GM23338 (cell line): ENCODE data around the gene ISG20. TPM values are rescaled to one million over a fixed set of nuclear protein-coding genes. Genes with fewer than 3 reads are reported as not detected.

Source experiments
- ATAC-seq: fragments of 200-7000 bp; cut with Tn5 transposase; 3 replicates; pipeline ENCODE4 v1.9.1; 2020
- DNase-seq: peaks from one replicate; pipeline ENCODE4 v3.0.0-alpha.2; 2015; ENCODE audit warnings: low spot score
- H2AFZ ChIP-seq: fragments of 200-600 bp; sonication (generic); 2 replicates; pipeline ENCODE4 v1.8.0; 2016; ENCODE audit warnings: antibody characterized with exemption, mild to moderate bottlenecking, moderate library complexity
- H3F3A ChIP-seq: fragments of 200-600 bp; sonication (generic); replicated peaks from 2 replicates; pipeline ENCODE4 v1.8.0; 2017; ENCODE audit warnings: antibody characterized with exemption, mixed run types, low read depth
- H3K27ac ChIP-seq: fragments of 200-600 bp; sonication (generic); 2 replicates; pipeline ENCODE4 v1.6.1; 2016; ENCODE audit warnings: low read depth
- H3K27me3 ChIP-seq: fragments of 200-600 bp; sonication (generic); 2 replicates; pipeline ENCODE4 v1.8.0; 2016; ENCODE audit warnings: mild to moderate bottlenecking, mixed run types, moderate library complexity; ENCODE audit not compliant: insufficient read depth
- H3K36me3 ChIP-seq: fragments of 200-600 bp; sonication (generic); 2 replicates; pipeline ENCODE4 v1.8.0; 2016; ENCODE audit warnings: mild to moderate bottlenecking; ENCODE audit not compliant: insufficient read depth
- H3K4me1 ChIP-seq: fragments of 200-600 bp; sonication (generic); 2 replicates; pipeline ENCODE4 v1.8.0; 2016; ENCODE audit warnings: mild to moderate bottlenecking, moderate library complexity; ENCODE audit not compliant: insufficient read depth
- H3K4me2 ChIP-seq: fragments of 200-600 bp; sonication (generic); 2 replicates; pipeline ENCODE4 v1.7.1; 2017; ENCODE audit warnings: mixed run types
- H3K4me3 ChIP-seq: fragments of 200-600 bp; sonication (generic); 2 replicates; pipeline ENCODE4 v1.6.1; 2016; ENCODE audit warnings: mixed run types
- H3K79me2 ChIP-seq: fragments of 200-600 bp; sonication (generic); replicated peaks from 2 replicates; pipeline ENCODE4 v1.8.0; 2017; ENCODE audit warnings: mild to moderate bottlenecking; ENCODE audit not compliant: insufficient read depth
- H3K9me2 ChIP-seq: fragments of 200-600 bp; sonication (generic); 2 replicates; pipeline ENCODE4 v1.8.0; 2017; ENCODE audit not compliant: insufficient read depth
- H4K20me1 ChIP-seq: fragments of 200-600 bp; sonication (generic); replicated peaks from 2 replicates; pipeline ENCODE4 v1.8.0; 2017; ENCODE audit warnings: mild to moderate bottlenecking; ENCODE audit not compliant: insufficient read depth
- H3K27ac Mint-ChIP-seq: 2 replicates; pipeline ENCODE4 v1.8.0; 2020; ENCODE audit warnings: inconsistent platforms, mild to moderate bottlenecking, moderate library complexity, mixed read lengths
- H3K27me3 Mint-ChIP-seq: 3 replicates; pipeline ENCODE4 v1.8.0; 2022; ENCODE audit warnings: low read depth, mild to moderate bottlenecking, moderate library complexity, mixed read lengths, inconsistent platforms; ENCODE audit not compliant: insufficient read depth, poor library complexity
- H3K36me3 Mint-ChIP-seq: 3 replicates; pipeline ENCODE4 v1.8.0; 2021; ENCODE audit warnings: low read depth, mild to moderate bottlenecking, inconsistent platforms, moderate library complexity, mixed read lengths
- H3K4me1 Mint-ChIP-seq: 3 replicates; pipeline ENCODE4 v1.8.0; 2020; ENCODE audit warnings: mild to moderate bottlenecking, inconsistent platforms, mixed read lengths
- H3K4me3 Mint-ChIP-seq: 3 replicates; pipeline ENCODE4 v1.8.0; 2021; ENCODE audit warnings: moderate library complexity, mild to moderate bottlenecking, inconsistent platforms, mixed read lengths
- H3K9me3 Mint-ChIP-seq: 3 replicates; pipeline ENCODE4 v1.8.0; 2020; ENCODE audit warnings: moderate library complexity, mild to moderate bottlenecking, inconsistent platforms, mixed read lengths
- CREB1 ChIP-seq: fragments of 250-450 bp; sonication (Bioruptor Pico); IDR thresholded peaks from 2 replicates; pipeline ENCODE4 v1.5.0; 2020; ENCODE audit warnings: low read depth, mild to moderate bottlenecking, moderate library complexity
- EZH2 ChIP-seq: fragments of 200-600 bp; sonication (generic); IDR thresholded peaks from one replicate; pipeline ENCODE4 v1.8.0; 2017; ENCODE audit warnings: antibody characterized with exemption, mild to moderate bottlenecking, low read depth; ENCODE audit not compliant: unreplicated experiment
- JUNB ChIP-seq: IDR thresholded peaks from one replicate; pipeline ENCODE4 v1.6.1; 2016; ENCODE audit warnings: antibody characterized with exemption; ENCODE audit not compliant: unreplicated experiment
- NANOG ChIP-seq: IDR thresholded peaks from 2 replicates; pipeline ENCODE4 v1.6.1; 2016; ENCODE audit warnings: antibody characterized with exemption, borderline replicate concordance
- POLR2AphosphoS5 ChIP-seq: IDR thresholded peaks from 2 replicates; pipeline ENCODE4 v1.6.1; 2016; ENCODE audit warnings: antibody characterized with exemption, low read depth
- STAT1 ChIP-seq: IDR thresholded peaks from one replicate; pipeline ENCODE4 v1.6.1; 2016; ENCODE audit warnings: antibody characterized with exemption; ENCODE audit not compliant: unreplicated experiment
- ZNF114 ChIP-seq: fragments of 250-450 bp; sonication (Bioruptor Pico); IDR thresholded peaks from 2 replicates; pipeline ENCODE4 v1.5.0; 2020; ENCODE audit warnings: mild to moderate bottlenecking, moderate library complexity
- long read RNA-seq: library from polyadenylated mRNA; unstranded; transcript quantifications from one replicate; pipeline ENCODE4 v2.0.0, GENCODE V29; 2020; ENCODE audit not compliant: unreplicated experiment
- polyA plus RNA-seq: library from polyadenylated mRNA; unstranded; fragments of >200 nt; fragmentation: Nextera tagmentation; extraction: Ambion mirVana; gene quantifications from 2 replicates; pipeline ENCODE4 v1.2.1, GENCODE V29; 2016
- total RNA-seq: library from RNA; depleted of rRNA; stranded (reverse); fragments of >200 nt; shearing (Covaris generic); gene quantifications from 2 replicates; pipeline ENCODE4 v1.2.3, GENCODE V29; 2014; rRNA removed
- TF ChIP-seq, protein P1 (sequence below), 2 experiments: fragments of 200-600 bp in 1 of 2; sonication (generic) in 1 of 2; conservative IDR thresholded peaks; 2 replicates each; pipeline versions ENCODE4 v1.5.1 to v1.6.1; 2016 to 2017; ENCODE audit warnings: antibody characterized with exemption in 2 of 2, low read depth in 2 of 2, mild to moderate bottlenecking in 2 of 2, moderate library complexity in 1 of 2
- TF ChIP-seq, protein P2 (sequence below): IDR thresholded peaks from 2 replicates; pipeline ENCODE4 v1.6.1; 2016; ENCODE audit warnings: antibody characterized with exemption
- TF ChIP-seq, protein P3 (sequence below): IDR thresholded peaks from one replicate; pipeline ENCODE4 v1.6.1; 2018; ENCODE audit warnings: antibody characterized with exemption; ENCODE audit not compliant: unreplicated experiment

The ISG20 gene
- 1.1 and 3.7 TPM in 2 replicates for total RNA-seq
- 3.2 and 4.9 TPM in 2 replicates for polyA plus RNA-seq
- long read RNA-seq, partial matches to known transcripts = 0 of 3 reads
- long read RNA-seq, other reads (novel, unspliced or antisense) = 0 of 3 reads

DNA sequence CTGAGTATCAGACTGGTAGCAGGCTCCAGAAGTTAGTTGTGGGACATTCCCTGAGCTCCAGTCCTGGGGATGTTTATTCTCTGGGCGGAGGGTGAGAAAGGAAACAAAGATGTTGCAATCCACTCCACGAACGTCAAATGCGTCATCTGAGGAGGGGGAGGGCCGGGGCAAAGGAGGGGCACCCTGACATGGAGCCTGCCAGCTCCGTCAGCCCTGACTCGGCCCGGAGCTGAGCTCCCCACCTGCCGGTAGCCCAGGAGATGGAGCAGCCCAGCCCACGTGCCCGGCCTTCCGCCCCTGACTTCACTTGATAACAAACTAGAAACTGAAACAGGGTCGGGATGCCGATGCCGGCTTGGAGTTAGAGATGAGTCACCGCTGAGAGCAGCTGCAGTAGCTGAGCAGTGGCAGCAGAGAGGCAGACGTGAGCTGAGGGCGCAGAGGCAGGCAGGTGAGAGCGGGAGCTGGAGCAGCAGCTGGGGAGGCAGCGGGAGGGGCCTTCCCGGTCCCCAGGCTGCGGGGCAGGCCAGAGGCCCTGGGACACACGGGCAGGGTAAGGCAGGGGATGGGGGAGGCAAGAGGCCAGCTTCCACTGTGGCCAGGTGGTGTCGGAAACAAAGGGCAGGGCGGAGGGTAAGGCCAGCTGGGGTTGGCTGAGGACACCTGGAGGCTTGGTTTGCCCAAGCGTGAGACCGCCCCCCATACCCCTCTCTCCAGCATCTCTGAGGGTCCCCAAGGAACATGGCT lies at the start of gene ISG20:
ISG20 (plus strand) TSS at position 391 of the 747 bp plus-strand sequence; CDS start at position 742, 351 bp downstream.
- Histone ChIP-seq H4K20me1 (peaks cover 9% of the 10 kb centered on the region; the same call in 1 of the 2 replicates), H3F3A (peaks cover 23% of the 10 kb centered on the region), H3K27ac (peak within 1 kb of the TSS; percentile 87), H3K4me1 (peaks cover 31% of the 10 kb centered on the region), H3K79me2 (no peaks in the 10 kb centered on the region), H3K9me2 (no peaks in the 10 kb centered on the region), H2AFZ (no peak within 1 kb of the TSS), H3K27me3 (no peaks in the 10 kb centered on the region), H3K4me2 (peak within 1 kb of the TSS; percentile 78), H3K4me3 (peak within 1 kb of the TSS; percentile 49), H3K36me3 (no peaks in the 10 kb centered on the region)
- H3K27ac Mint-ChIP-seq = peak within 1 kb of the TSS; percentile 54
- ATAC-seq (peak; percentile 84), DNase-seq (peak; percentile 95)
- H3K27me3 Mint-ChIP-seq = peaks cover 14% of the 10 kb centered on the region
- peak within 1 kb of the TSS; percentile 63 for H3K4me3 Mint-ChIP-seq
- TF ChIP-seq CREB1 (CRISPR knock-in tag) (peak; percentile 90), NANOG (no peak), EZH2 (no peak), JUNB (no peak), POLR2AphosphoS5 (peak; percentile 64), STAT1 (no peak)
- TF ChIP-seq, protein P1, sequence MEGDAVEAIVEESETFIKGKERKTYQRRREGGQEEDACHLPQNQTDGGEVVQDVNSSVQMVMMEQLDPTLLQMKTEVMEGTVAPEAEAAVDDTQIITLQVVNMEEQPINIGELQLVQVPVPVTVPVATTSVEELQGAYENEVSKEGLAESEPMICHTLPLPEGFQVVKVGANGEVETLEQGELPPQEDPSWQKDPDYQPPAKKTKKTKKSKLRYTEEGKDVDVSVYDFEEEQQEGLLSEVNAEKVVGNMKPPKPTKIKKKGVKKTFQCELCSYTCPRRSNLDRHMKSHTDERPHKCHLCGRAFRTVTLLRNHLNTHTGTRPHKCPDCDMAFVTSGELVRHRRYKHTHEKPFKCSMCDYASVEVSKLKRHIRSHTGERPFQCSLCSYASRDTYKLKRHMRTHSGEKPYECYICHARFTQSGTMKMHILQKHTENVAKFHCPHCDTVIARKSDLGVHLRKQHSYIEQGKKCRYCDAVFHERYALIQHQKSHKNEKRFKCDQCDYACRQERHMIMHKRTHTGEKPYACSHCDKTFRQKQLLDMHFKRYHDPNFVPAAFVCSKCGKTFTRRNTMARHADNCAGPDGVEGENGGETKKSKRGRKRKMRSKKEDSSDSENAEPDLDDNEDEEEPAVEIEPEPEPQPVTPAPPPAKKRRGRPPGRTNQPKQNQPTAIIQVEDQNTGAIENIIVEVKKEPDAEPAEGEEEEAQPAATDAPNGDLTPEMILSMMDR (conservative IDR thresholded peaks at IDR 0.05; ENCODE audit: low read depth in 2 of 2) = peak in 1 of 2 experiments; percentile 35; a peak in 3 of 4 replicates
- TF ChIP-seq, protein P2, sequence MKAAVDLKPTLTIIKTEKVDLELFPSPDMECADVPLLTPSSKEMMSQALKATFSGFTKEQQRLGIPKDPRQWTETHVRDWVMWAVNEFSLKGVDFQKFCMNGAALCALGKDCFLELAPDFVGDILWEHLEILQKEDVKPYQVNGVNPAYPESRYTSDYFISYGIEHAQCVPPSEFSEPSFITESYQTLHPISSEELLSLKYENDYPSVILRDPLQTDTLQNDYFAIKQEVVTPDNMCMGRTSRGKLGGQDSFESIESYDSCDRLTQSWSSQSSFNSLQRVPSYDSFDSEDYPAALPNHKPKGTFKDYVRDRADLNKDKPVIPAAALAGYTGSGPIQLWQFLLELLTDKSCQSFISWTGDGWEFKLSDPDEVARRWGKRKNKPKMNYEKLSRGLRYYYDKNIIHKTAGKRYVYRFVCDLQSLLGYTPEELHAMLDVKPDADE = no peak
- peaks cover 44% of the 10 kb centered on the region for H3K4me1 Mint-ChIP-seq
- H3K9me3 Mint-ChIP-seq = no peaks in the 10 kb centered on the region
- peaks cover 11% of the 10 kb centered on the region; the same call in 2 of the 3 replicates for H3K36me3 Mint-ChIP-seq

DNA sequence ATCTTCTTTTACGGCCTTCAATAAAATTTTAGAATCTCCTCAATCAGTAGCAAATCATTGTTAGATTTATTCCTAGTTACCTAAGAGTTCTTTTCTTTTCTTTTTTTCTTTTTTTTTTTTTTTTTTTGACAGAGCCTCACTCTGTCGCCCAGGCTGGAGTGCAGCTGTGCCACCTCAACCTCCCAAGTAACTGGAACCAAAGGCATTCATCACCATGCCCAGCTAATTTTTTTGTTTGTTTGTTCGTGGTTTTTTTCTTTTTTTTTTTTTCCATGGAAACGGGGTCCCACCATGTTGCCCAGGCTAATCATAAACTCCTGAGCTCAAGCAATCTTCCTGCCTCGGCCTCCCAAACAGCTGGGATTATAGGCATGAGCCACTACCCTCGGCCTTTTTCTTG lies 48.1 kb upstream of the ISG20 start:
- no peaks in the 10 kb centered on the region for H3K79me2 ChIP-seq
- H3K36me3 ChIP-seq = no peaks in the 10 kb centered on the region
- peaks cover 2% of the 10 kb centered on the region for H3K27me3 Mint-ChIP-seq
- H3K9me2 ChIP-seq = no peaks in the 10 kb centered on the region
- peaks cover 2% of the 10 kb centered on the region; the same call in 1 of the 3 replicates for H3K4me1 Mint-ChIP-seq
- H3K4me1 ChIP-seq = no peaks in the 10 kb centered on the region
- no peak overlapping the region for H3K4me2 ChIP-seq
- no peak overlapping the region for H3K4me3 Mint-ChIP-seq
- DNase-seq (no peak), ATAC-seq (no peak)
- H3K4me3 ChIP-seq = no peak overlapping the region
- no peaks in the 10 kb centered on the region for H4K20me1 ChIP-seq
- no peaks in the 10 kb centered on the region; the same call in 1 of the 3 replicates for H3K9me3 Mint-ChIP-seq
- H3K27ac ChIP-seq = no peak overlapping the region
- no peak overlapping the region for H2AFZ ChIP-seq
- no peaks in the 10 kb centered on the region for H3K27me3 ChIP-seq
- no peaks in the 10 kb centered on the region for H3F3A ChIP-seq
- no peak overlapping the region for H3K27ac Mint-ChIP-seq
- H3K36me3 Mint-ChIP-seq = no peaks in the 10 kb centered on the region
- TF ChIP-seq NANOG = no peak
- no peak for TF ChIP-seq ZNF114 (CRISPR knock-in tag)
- no peak for TF ChIP-seq POLR2AphosphoS5
- TF ChIP-seq, protein P3, sequence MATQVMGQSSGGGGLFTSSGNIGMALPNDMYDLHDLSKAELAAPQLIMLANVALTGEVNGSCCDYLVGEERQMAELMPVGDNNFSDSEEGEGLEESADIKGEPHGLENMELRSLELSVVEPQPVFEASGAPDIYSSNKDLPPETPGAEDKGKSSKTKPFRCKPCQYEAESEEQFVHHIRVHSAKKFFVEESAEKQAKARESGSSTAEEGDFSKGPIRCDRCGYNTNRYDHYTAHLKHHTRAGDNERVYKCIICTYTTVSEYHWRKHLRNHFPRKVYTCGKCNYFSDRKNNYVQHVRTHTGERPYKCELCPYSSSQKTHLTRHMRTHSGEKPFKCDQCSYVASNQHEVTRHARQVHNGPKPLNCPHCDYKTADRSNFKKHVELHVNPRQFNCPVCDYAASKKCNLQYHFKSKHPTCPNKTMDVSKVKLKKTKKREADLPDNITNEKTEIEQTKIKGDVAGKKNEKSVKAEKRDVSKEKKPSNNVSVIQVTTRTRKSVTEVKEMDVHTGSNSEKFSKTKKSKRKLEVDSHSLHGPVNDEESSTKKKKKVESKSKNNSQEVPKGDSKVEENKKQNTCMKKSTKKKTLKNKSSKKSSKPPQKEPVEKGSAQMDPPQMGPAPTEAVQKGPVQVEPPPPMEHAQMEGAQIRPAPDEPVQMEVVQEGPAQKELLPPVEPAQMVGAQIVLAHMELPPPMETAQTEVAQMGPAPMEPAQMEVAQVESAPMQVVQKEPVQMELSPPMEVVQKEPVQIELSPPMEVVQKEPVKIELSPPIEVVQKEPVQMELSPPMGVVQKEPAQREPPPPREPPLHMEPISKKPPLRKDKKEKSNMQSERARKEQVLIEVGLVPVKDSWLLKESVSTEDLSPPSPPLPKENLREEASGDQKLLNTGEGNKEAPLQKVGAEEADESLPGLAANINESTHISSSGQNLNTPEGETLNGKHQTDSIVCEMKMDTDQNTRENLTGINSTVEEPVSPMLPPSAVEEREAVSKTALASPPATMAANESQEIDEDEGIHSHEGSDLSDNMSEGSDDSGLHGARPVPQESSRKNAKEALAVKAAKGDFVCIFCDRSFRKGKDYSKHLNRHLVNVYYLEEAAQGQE = no peak
